ENCODE data around the gene RIMBP2. TPM values are rescaled to one million over a fixed set of nuclear protein-coding genes. Genes with fewer than 3 reads are reported as not detected.

Gene RIMBP2
- polyA plus RNA-seq, 1 of the 3 experiments (the other 2 are of a cell fraction) = 0.90 TPM

GRCh38 chr12:130640901-130641300 lies 75.2 kb downstream of the RIMBP2 start:
- H3K4me2 ChIP-seq = no peak overlapping the region
- POLR2A ChIA-PET = no interaction called here
- H3K4me3 ChIP-seq (ENCODE audit: low read depth in 2 of 2, low read length in 1 of 2) = no peak overlapping the region
- H3K9ac ChIP-seq = no peak overlapping the region
- no peak for TF ChIP-seq RCOR1 (IDR thresholded peaks at IDR 0.05; ENCODE audit: low read length)
- no peak overlapping the region; a peak in 1 of 4 replicates for H3K27ac ChIP-seq (ENCODE audit: low read depth in 2 of 2, low read length in 1 of 2)
- WGBS (ENCODE audit: low lambda C conversion rate) = 59% methylated on average over 11 of the region's 11 CpGs
- no peaks in the 10 kb centered on the region for H4K20me1 ChIP-seq (ENCODE audit: insufficient read depth)
- no peaks in the 10 kb centered on the region for H3K9me3 ChIP-seq
- CTCF ChIA-PET = interaction anchor here (1.0 kb wide), 1 partner anchor 108 kb away, joined by 3 read pairs; no protein-coding TSS in a partner anchor
- no peaks in the 10 kb centered on the region for H3K9me2 ChIP-seq
- no peaks in the 10 kb centered on the region for H3K27me3 ChIP-seq (ENCODE audit: insufficient read depth)
- H3F3A ChIP-seq (replicated peaks; ENCODE audit: insufficient read depth) = no peaks in the 10 kb centered on the region
- no peak for DNase-seq
- peaks cover 0 to 31% of the 10 kb centered on the region in 2 experiments; a peak in 1 of 4 replicates for H3K4me1 ChIP-seq (ENCODE audit: control insufficient read depth in 1 of 2, insufficient read depth in 2 of 2, low read depth in 1 of 2, low read length in 1 of 2)
- no peaks in the 10 kb centered on the region for H3K36me3 ChIP-seq (replicated peaks in 1 of 2; ENCODE audit: control insufficient read depth in 1 of 2, insufficient read depth in 2 of 2, low read length in 1 of 2)
- H2AFZ ChIP-seq (ENCODE audit: low read depth) = no peak overlapping the region
- H3K79me2 ChIP-seq (ENCODE audit: insufficient read depth) = no peaks in the 10 kb centered on the region

DNA sequence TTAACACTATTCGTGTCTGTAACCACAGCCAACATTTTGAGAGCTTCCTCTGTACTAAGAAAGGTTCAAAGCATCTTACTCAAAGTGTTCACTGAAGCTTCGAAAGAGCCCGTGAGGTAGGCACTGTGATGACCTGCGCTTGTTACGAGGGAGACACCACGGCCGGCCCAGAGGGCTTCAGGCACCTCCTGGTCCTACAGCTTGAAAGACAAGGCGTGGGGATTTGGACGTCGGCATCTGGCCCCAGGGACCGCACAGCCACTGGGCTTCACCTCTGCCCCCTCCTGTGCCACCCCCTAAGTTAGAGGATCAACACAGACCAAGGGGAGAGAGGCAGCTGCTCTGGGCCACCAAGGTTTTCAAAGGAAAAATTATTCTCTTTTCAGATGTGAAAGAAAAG lies 75.6 kb downstream of the RIMBP2 start:
- Histone ChIP-seq H3K27ac (ENCODE audit: low read depth in 2 of 2, low read length in 1 of 2) (peak overlapping the region in 1 of 2 experiments; percentile 51; a peak in 1 of 4 replicates), H3K9me3 (no peaks in the 10 kb centered on the region)

More for the DNA sequence above, 75.6 kb downstream of the RIMBP2 start:
- Histone ChIP-seq H3K4me3 (ENCODE audit: low read depth in 2 of 2, low read length in 1 of 2) (no peak overlapping the region), H3K4me2 (no peak overlapping the region), H3K36me3 (replicated peaks in 1 of 2; ENCODE audit: control insufficient read depth in 1 of 2, insufficient read depth in 2 of 2, low read length in 1 of 2) (no peaks in the 10 kb centered on the region), H3K27me3 (ENCODE audit: insufficient read depth) (no peaks in the 10 kb centered on the region), H3K4me1 (ENCODE audit: control insufficient read depth in 1 of 2, insufficient read depth in 2 of 2, low read depth in 1 of 2, low read length in 1 of 2) (peaks cover 0 to 35% of the 10 kb centered on the region in 2 experiments; a peak in 1 of 4 replicates), H2AFZ (ENCODE audit: low read depth) (no peak overlapping the region), H3F3A (replicated peaks; ENCODE audit: insufficient read depth) (no peaks in the 10 kb centered on the region), H3K9ac (no peak overlapping the region), H3K9me2 (no peaks in the 10 kb centered on the region), H3K79me2 (ENCODE audit: insufficient read depth) (no peaks in the 10 kb centered on the region), H4K20me1 (ENCODE audit: insufficient read depth) (no peaks in the 10 kb centered on the region)
- WGBS (ENCODE audit: low lambda C conversion rate) = 57% methylated on average over 11 of the region's 11 CpGs
- no peak for DNase-seq
- TF ChIP-seq TCF12 (IDR thresholded peaks at IDR 0.05) (no peak), REST (IDR thresholded peaks at IDR 0.05; ENCODE audit: low read depth, low read length) (no peak), SMC3 (IDR thresholded peaks at IDR 0.05; ENCODE audit: low read depth, low read length) (no peak), IRF3 (IDR thresholded peaks at IDR 0.05; ENCODE audit: low read depth, low read length) (no peak), FOSL2 (IDR thresholded peaks at IDR 0.05; ENCODE audit: borderline replicate concordance, low read depth) (no peak), MAX (IDR thresholded peaks at IDR 0.05; ENCODE audit: low read depth) (no peak), GATA2 (CRISPR knock-in tag; IDR thresholded peaks at IDR 0.05) (no peak), MEF2A (IDR thresholded peaks at IDR 0.05; ENCODE audit: borderline replicate concordance, low read depth) (no peak), YY1 (IDR thresholded peaks at IDR 0.05; ENCODE audit: low read depth) (no peak), GABPA (IDR thresholded peaks at IDR 0.05; ENCODE audit: low read depth) (no peak), NFIC (IDR thresholded peaks at IDR 0.05; ENCODE audit: borderline replicate concordance) (no peak), FOXM1 (IDR thresholded peaks at IDR 0.05; ENCODE audit: low read depth) (no peak)
- TF ChIP-seq, protein P1, sequence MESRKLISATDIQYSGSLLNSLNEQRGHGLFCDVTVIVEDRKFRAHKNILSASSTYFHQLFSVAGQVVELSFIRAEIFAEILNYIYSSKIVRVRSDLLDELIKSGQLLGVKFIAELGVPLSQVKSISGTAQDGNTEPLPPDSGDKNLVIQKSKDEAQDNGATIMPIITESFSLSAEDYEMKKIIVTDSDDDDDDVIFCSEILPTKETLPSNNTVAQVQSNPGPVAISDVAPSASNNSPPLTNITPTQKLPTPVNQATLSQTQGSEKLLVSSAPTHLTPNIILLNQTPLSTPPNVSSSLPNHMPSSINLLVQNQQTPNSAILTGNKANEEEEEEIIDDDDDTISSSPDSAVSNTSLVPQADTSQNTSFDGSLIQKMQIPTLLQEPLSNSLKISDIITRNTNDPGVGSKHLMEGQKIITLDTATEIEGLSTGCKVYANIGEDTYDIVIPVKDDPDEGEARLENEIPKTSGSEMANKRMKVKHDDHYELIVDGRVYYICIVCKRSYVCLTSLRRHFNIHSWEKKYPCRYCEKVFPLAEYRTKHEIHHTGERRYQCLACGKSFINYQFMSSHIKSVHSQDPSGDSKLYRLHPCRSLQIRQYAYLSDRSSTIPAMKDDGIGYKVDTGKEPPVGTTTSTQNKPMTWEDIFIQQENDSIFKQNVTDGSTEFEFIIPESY (IDR thresholded peaks at IDR 0.05; ENCODE audit: borderline replicate concordance, low read depth) = no peak
- TF ChIP-seq, protein P2, sequence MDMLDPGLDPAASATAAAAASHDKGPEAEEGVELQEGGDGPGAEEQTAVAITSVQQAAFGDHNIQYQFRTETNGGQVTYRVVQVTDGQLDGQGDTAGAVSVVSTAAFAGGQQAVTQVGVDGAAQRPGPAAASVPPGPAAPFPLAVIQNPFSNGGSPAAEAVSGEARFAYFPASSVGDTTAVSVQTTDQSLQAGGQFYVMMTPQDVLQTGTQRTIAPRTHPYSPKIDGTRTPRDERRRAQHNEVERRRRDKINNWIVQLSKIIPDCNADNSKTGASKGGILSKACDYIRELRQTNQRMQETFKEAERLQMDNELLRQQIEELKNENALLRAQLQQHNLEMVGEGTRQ (IDR thresholded peaks at IDR 0.05; ENCODE audit: borderline replicate concordance, low read depth, low read length) = no peak
- CTCF ChIA-PET = interaction anchor here (1.0 kb wide), 1 partner anchor 108 kb away, joined by 3 read pairs; no protein-coding TSS in a partner anchor
- POLR2A ChIA-PET = no interaction called here

Measured in SK-N-SH (cell line).